SK-N-MC (cell line): ENCODE data around the gene KIF4B.
"Not testable (repeated sequence)": the region's sequence is repeated elsewhere in the genome, so short reads cannot be mapped to it uniquely, and the experiment has no call there.

Source experiments
- DNase-seq: peaks from one replicate; pipeline ENCODE4 v3.0.0-alpha.2; 2011; ENCODE audit warnings: low read depth, low spot score
- H3K27ac ChIP-seq: fragments of 200-600 bp; sonication (generic); 2 replicates; pipeline ENCODE4 v1.5.1; 2016; ENCODE audit warnings: mixed run types
- H3K36me3 ChIP-seq: fragments of 200-600 bp; sonication (generic); 2 replicates; pipeline ENCODE4 v1.6.1; 2017; ENCODE audit warnings: antibody characterized with exemption, low read length, mixed read lengths; ENCODE audit not compliant: insufficient read depth
- H3K4me3 ChIP-seq: fragments of 200-600 bp; sonication (generic); 2 replicates; pipeline ENCODE4 v1.5.1; 2016
- H3K9ac ChIP-seq: fragments of 200-600 bp; sonication (generic); 2 replicates; pipeline ENCODE4 v1.8.0; 2017; ENCODE audit warnings: mixed run types, mixed read lengths; ENCODE audit not compliant: insufficient read length
- H3K9me3 ChIP-seq: fragments of 200-600 bp; sonication (generic); 2 replicates; pipeline ENCODE4 v1.6.1; 2017; ENCODE audit warnings: low read depth, mild to moderate bottlenecking, antibody characterized with exemption, low read length, moderate library complexity, mixed read lengths
- EZH2 ChIP-seq: fragments of 200-600 bp; sonication (generic); IDR thresholded peaks from one replicate; pipeline ENCODE4 v1.6.1; 2017; ENCODE audit warnings: antibody characterized with exemption
- FOXP2 ChIP-seq: optimal IDR thresholded peaks from 2 replicates; pipeline ENCODE3; 2011; ENCODE audit warnings: mild to moderate bottlenecking, moderate library complexity; ENCODE audit not compliant: insufficient read depth; ENCODE audit errors: extremely low read length, control extremely low read depth
- POLR2AphosphoS5 ChIP-seq: IDR thresholded peaks from 2 replicates; pipeline ENCODE4 v1.6.1; 2012; ENCODE audit warnings: mild to moderate bottlenecking, low read depth, low read length, borderline replicate concordance

KIF4B gene

GRCh38 chr5:155019601-155020226, 6.2 kb downstream of the KIF4B start:
- DNase-seq, result no peak
- Histone ChIP-seq H3K9ac (no peak overlapping the region), H3K9me3 (no peaks in the 10 kb centered on the region), H3K36me3 (no peaks in the 10 kb centered on the region), H3K4me3 (no peak overlapping the region), H3K27ac (no peak overlapping the region)
- TF ChIP-seq EZH2 (no peak), FOXP2 (no peak), POLR2AphosphoS5 (no peak)

GRCh38 chr5:155021842-155022241, 8.3 kb downstream of the KIF4B start:
- Histone ChIP-seq H3K4me3 (no peak overlapping the region), H3K9me3 (no peaks in the 10 kb centered on the region), H3K9ac (no peak overlapping the region), H3K36me3 (no peaks in the 10 kb centered on the region), H3K27ac (no peak overlapping the region)
- no peak for TF ChIP-seq EZH2
- no peak for TF ChIP-seq FOXP2
- no peak for TF ChIP-seq POLR2AphosphoS5
- no peak for DNase-seq

- TF ChIP-seq EZH2, result no peak
- TF ChIP-seq FOXP2, result no peak
- TF ChIP-seq POLR2AphosphoS5, result no peak
- Histone ChIP-seq H3K4me3 (no peak overlapping the region), H3K9ac (no peak overlapping the region), H3K27ac (no peak overlapping the region), H3K9me3 (no peaks in the 10 kb centered on the region), H3K36me3 (no peaks in the 10 kb centered on the region)
- no peak for DNase-seq
These were observed 9.8 kb downstream of the KIF4B start for GRCh38 chr5:155023320-155023719.

- Histone ChIP-seq H3K27ac (no peak overlapping the region), H3K9me3 (no peaks in the 10 kb centered on the region), H3K4me3 (no peak overlapping the region), H3K36me3 (no peaks in the 10 kb centered on the region), H3K9ac (no peak overlapping the region)
- DNase-seq, result no peak
- no peak for TF ChIP-seq FOXP2
- no peak for TF ChIP-seq EZH2
These were observed 10.5 kb downstream of the KIF4B start for GRCh38 chr5:155024015-155024414.

GRCh38 chr5:155025895-155026294, 12.3 kb downstream of the KIF4B start:
- no peak overlapping the region for H3K27ac ChIP-seq
- no peak for DNase-seq
- H3K9ac ChIP-seq, result no peak overlapping the region
- no peak for TF ChIP-seq POLR2AphosphoS5
- no peak for TF ChIP-seq FOXP2
- TF ChIP-seq EZH2, result no peak
- H3K36me3 ChIP-seq, result no peaks in the 10 kb centered on the region
- no peaks in the 10 kb centered on the region for H3K9me3 ChIP-seq
- no peak overlapping the region for H3K4me3 ChIP-seq

GRCh38 chr5:155027993-155028629, 14.6 kb downstream of the KIF4B start:
- Histone ChIP-seq H3K9ac (no peak overlapping the region), H3K4me3 (no peak overlapping the region), H3K36me3 (no peaks in the 10 kb centered on the region), H3K27ac (no peak overlapping the region), H3K9me3 (no peaks in the 10 kb centered on the region)
- no peak for DNase-seq
- TF ChIP-seq POLR2AphosphoS5, result no peak
- no peak for TF ChIP-seq FOXP2
- no peak for TF ChIP-seq EZH2

- Histone ChIP-seq H3K9me3 (no peaks in the 10 kb centered on the region), H3K9ac (no peak overlapping the region), H3K4me3 (no peak overlapping the region), H3K27ac (no peak overlapping the region), H3K36me3 (no peaks in the 10 kb centered on the region)
- no peak for TF ChIP-seq FOXP2
- TF ChIP-seq EZH2, result no peak
- no peak for TF ChIP-seq POLR2AphosphoS5
- no peak for DNase-seq
These were observed 15.7 kb downstream of the KIF4B start for GRCh38 chr5:155029240-155029639.

GRCh38 chr5:155034145-155034744, 20.7 kb downstream of the KIF4B start:
- H3K9me3 ChIP-seq, DNase-seq, H3K36me3 ChIP-seq, H3K4me3 ChIP-seq, H3K9ac ChIP-seq, H3K27ac ChIP-seq: not testable (repeated sequence)

GRCh38 chr5:155035087-155035486, 21.5 kb downstream of the KIF4B start:
- not testable (repeated sequence) for H3K4me3 ChIP-seq, H3K27ac ChIP-seq, H3K36me3 ChIP-seq, DNase-seq, H3K9me3 ChIP-seq, H3K9ac ChIP-seq
